Measurements from ENCODE around the gene TC2N. TPM values are rescaled to one million over a fixed set of nuclear protein-coding genes. Genes with fewer than 3 reads are reported as not detected.

TC2N gene
- total and polyA plus RNA-seq, 2 donors (not counting 3 experiments of a cell fraction or from before 2014, with no cell fraction given) = 0.40 TPM; not detected in 1

GRCh38 chr14:91793704-91794103 lies 73.6 kb downstream of the TC2N start:
- Histone ChIP-seq H3K9ac (replicated peaks; ENCODE audit: extremely low read depth, insufficient read depth, low read length) (no peak overlapping the region), H3K9me3 (replicated peaks; ENCODE audit: control insufficient read depth, insufficient read depth, low read length) (no peaks in the 10 kb centered on the region), H3K4me2 (ENCODE audit: insufficient read depth, low read length) (no peak overlapping the region), H3K4me3 (replicated peaks in 1 of 3; ENCODE audit: insufficient read depth in 1 of 3, low read depth in 1 of 3, low read length in 3 of 3) (no peak overlapping the region), H3K9me1 (replicated peaks; ENCODE audit: control insufficient read depth, extremely low read depth, insufficient read depth, low read length) (no peaks in the 10 kb centered on the region), H4K20me1 (replicated peaks; ENCODE audit: control insufficient read depth, extremely low read depth, insufficient read depth, low read length) (no peaks in the 10 kb centered on the region), H3K79me2 (ENCODE audit: control insufficient read depth, insufficient read depth, low read length) (no peaks in the 10 kb centered on the region), H3K4me1 (ENCODE audit: control insufficient read depth, extremely low read depth, insufficient read depth, low read length) (no peaks in the 10 kb centered on the region), H3K27ac (ENCODE audit: insufficient read depth, low read depth, low read length) (no peak overlapping the region), H3K36me3 (ENCODE audit: control insufficient read depth in 2 of 2, extremely low read depth in 1 of 2, insufficient read depth in 2 of 2, low read length in 2 of 2) (no peaks in the 10 kb centered on the region), H3K27me3 (ENCODE audit: control insufficient read depth in 2 of 2, insufficient read depth in 2 of 2, low read length in 2 of 2) (no peaks in the 10 kb centered on the region), H2AFZ (ENCODE audit: low read depth, low read length) (no peak overlapping the region)
- FAIRE-seq (no peak), DNase-seq (ENCODE audit: low read depth, low spot score) (no peak)
- BruUV-seq (replicated peaks) = no TSS peak
- ChIA-PET CTCF (interaction anchor here (0.8 to 1.2 kb wide), 2 partner anchors 9 to 33 kb away, joined by 3 read pairs; no protein-coding TSS in a partner anchor), POLR2A (no interaction called here)
- TF ChIP-seq CTCF (IDR thresholded peaks at IDR 0.05; ENCODE audit: extremely low read depth in 1 of 2, insufficient read depth in 1 of 2, low read depth in 1 of 2, low read length in 2 of 2) (no peak), GATA2 (IDR thresholded peaks at IDR 0.05; ENCODE audit: insufficient read depth, insufficient read length, low read depth, low read length) (no peak), MAX (IDR thresholded peaks at IDR 0.05; ENCODE audit: insufficient read depth, insufficient read length) (no peak), JUN (IDR thresholded peaks at IDR 0.05; ENCODE audit: borderline replicate concordance, insufficient read depth, insufficient read length, low read depth) (no peak)
- intact Hi-C loops (cut with micrococcal nuclease) (no loop called here), dilution Hi-C loops (cut with MboI; ENCODE audit: extremely low pct_ligation_motif_present, low sequenced_read_pairs) (no loop called here)

- Histone ChIP-seq H3K4me3 (replicated peaks in 1 of 3; ENCODE audit: insufficient read depth in 1 of 3, low read depth in 1 of 3, low read length in 3 of 3) (no peak overlapping the region), H3K79me2 (ENCODE audit: control insufficient read depth, insufficient read depth, low read length) (no peaks in the 10 kb centered on the region), H3K9me1 (replicated peaks; ENCODE audit: control insufficient read depth, extremely low read depth, insufficient read depth, low read length) (no peaks in the 10 kb centered on the region), H3K36me3 (ENCODE audit: control insufficient read depth in 2 of 2, extremely low read depth in 1 of 2, insufficient read depth in 2 of 2, low read length in 2 of 2) (no peaks in the 10 kb centered on the region), H4K20me1 (replicated peaks; ENCODE audit: control insufficient read depth, extremely low read depth, insufficient read depth, low read length) (no peaks in the 10 kb centered on the region), H3K27me3 (ENCODE audit: control insufficient read depth in 2 of 2, insufficient read depth in 2 of 2, low read length in 2 of 2) (no peaks in the 10 kb centered on the region), H3K9ac (replicated peaks; ENCODE audit: extremely low read depth, insufficient read depth, low read length) (no peak overlapping the region), H3K4me1 (ENCODE audit: control insufficient read depth, extremely low read depth, insufficient read depth, low read length) (no peaks in the 10 kb centered on the region), H3K9me3 (replicated peaks; ENCODE audit: control insufficient read depth, insufficient read depth, low read length) (no peaks in the 10 kb centered on the region), H2AFZ (ENCODE audit: low read depth, low read length) (no peak overlapping the region), H3K4me2 (ENCODE audit: insufficient read depth, low read length) (no peak overlapping the region), H3K27ac (ENCODE audit: insufficient read depth, low read depth, low read length) (no peak overlapping the region)
- TF ChIP-seq POLR2AphosphoS5 (IDR thresholded peaks at IDR 0.05; ENCODE audit: insufficient read depth, low read depth, low read length) (no peak), CTCF (IDR thresholded peaks at IDR 0.05; ENCODE audit: extremely low read depth in 1 of 2, insufficient read depth in 1 of 2, low read depth in 1 of 2, low read length in 2 of 2) (no peak), JUN (IDR thresholded peaks at IDR 0.05; ENCODE audit: borderline replicate concordance, insufficient read depth, insufficient read length, low read depth) (no peak), MAX (IDR thresholded peaks at IDR 0.05; ENCODE audit: insufficient read depth, insufficient read length) (no peak), MYC (IDR thresholded peaks at IDR 0.05; ENCODE audit: low read depth, low read length) (no peak), GATA2 (IDR thresholded peaks at IDR 0.05; ENCODE audit: insufficient read depth, insufficient read length, low read depth, low read length) (no peak)
- POLR2A ChIA-PET = no interaction called here
- intact Hi-C loops (cut with micrococcal nuclease) (no loop called here), dilution Hi-C loops (cut with MboI; ENCODE audit: extremely low pct_ligation_motif_present, low sequenced_read_pairs) (no loop called here)
- FAIRE-seq (no peak), DNase-seq (ENCODE audit: low read depth, low spot score) (no peak)
- CTCF ChIA-PET = interaction anchor here (1.5 to 1.7 kb wide), 3 partner anchors 12 to 33 kb away, joined by 4 to 6 read pairs (median 4); no protein-coding TSS in a partner anchor
- no TSS peak for BruUV-seq (replicated peaks)
Observed at GRCh38 chr14:91786188-91786587, 81.1 kb downstream of the TC2N start.

All from endothelial cell of umbilical vein (primary cell).